ENCODE results near the gene ACACA.
"Not testable (repeated sequence)": the region's sequence is repeated elsewhere in the genome, so short reads cannot be mapped to it uniquely, and the experiment has no call there.

The ACACA gene

DNA sequence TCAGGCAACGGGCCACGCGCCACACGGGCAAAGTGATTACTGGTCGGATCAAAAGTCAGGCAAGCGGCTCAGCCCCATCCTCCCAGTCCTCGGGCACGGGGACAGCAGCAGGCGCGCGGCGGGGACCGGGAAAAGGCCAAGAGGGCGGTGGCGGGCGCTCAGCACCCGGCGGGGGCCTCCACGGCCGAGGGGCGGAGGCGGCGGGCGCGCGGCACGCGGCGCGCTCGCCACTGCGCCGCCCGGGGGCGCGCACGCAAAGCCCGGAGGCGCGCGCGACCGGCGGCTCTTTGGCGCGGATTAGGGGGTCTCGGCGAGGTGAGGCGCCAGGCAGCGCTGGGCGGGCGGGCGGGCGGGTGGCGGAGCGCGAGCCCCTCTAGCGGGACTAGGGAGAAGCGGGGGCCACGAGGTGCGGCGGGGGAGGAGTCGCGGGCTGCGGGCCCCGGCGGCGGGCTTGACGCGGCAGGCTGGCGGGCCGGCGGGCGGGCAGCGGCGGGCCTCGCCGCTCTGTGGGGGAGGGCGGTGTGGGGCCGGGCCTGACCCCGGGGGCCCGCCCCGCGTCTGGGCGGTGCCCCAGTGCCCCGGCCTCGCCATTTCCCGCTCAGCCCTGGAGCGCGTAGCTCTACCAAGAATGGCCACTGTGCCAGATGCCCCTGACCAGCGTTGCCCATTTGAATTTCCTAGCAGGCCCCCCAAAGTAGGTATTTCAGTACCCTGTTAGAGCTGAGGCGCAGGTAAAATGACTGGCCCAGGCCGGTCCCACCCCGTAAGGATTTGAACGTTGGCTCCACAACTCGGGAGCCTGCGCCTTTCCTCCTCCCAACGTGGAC, at the start of gene ACACA, which contains the start of gene TADA2A:
TSS of gene ACACA (minus strand) at position 202 of the 827 bp plus-strand sequence. CDS start 537 bp downstream, outside the sequence.
TSS of gene TADA2A (plus strand) at position 252 of the 827 bp plus-strand sequence. CDS start 4,480 bp downstream, outside the sequence.
- Histone ChIP-seq H3K9me3 (ENCODE audit: control insufficient read depth in 1 of 2, low read length in 2 of 2) (no peaks in the 10 kb centered on the region), H3K9ac (ENCODE audit: low read depth in 1 of 2, low read length in 2 of 2) (peak within 1 kb of the TSS; percentile 82 to 86), H3K36me3 (ENCODE audit: control insufficient read depth in 1 of 2, insufficient read depth in 2 of 2, low read length in 2 of 2) (peaks cover 7 to 12% of the 10 kb centered on the region in 2 donors), H3K4me1 (ENCODE audit: control insufficient read depth in 1 of 2, insufficient read depth in 2 of 2, low read length in 2 of 2) (peaks cover 12 to 14% of the 10 kb centered on the region in 2 donors), H3K27me3 (ENCODE audit: control insufficient read depth in 1 of 2, insufficient read depth in 2 of 2, low read length in 2 of 2) (no peaks in the 10 kb centered on the region), H3K4me3 (ENCODE audit: low read depth in 1 of 2, low read length in 2 of 2) (peak within 1 kb of the TSS; percentile 85 to 92), H3K27ac (ENCODE audit: low read depth, low read length) (peak within 1 kb of the TSS; percentile 92)

- H3K4me1 ChIP-seq (ENCODE audit: control insufficient read depth in 1 of 2, insufficient read depth in 2 of 2, low read length in 2 of 2): peaks cover 6 to 12% of the 10 kb centered on the region in 2 donors
- no peak overlapping the region for H3K27ac ChIP-seq (ENCODE audit: low read depth, low read length)
- no peaks in the 10 kb centered on the region for H3K9me3 ChIP-seq (ENCODE audit: control insufficient read depth in 1 of 2, low read length in 2 of 2)
- peaks cover 0 to 35% of the 10 kb centered on the region in 2 donors for H3K36me3 ChIP-seq (ENCODE audit: control insufficient read depth in 1 of 2, insufficient read depth in 2 of 2, low read length in 2 of 2)
- no peak overlapping the region for H3K4me3 ChIP-seq (ENCODE audit: low read depth in 1 of 2, low read length in 2 of 2)
- H3K9ac ChIP-seq (ENCODE audit: low read depth in 1 of 2, low read length in 2 of 2): no peak overlapping the region
- no peaks in the 10 kb centered on the region for H3K27me3 ChIP-seq (ENCODE audit: control insufficient read depth in 1 of 2, insufficient read depth in 2 of 2, low read length in 2 of 2)
These were observed 43.5 kb upstream of the ACACA start for GRCh38 chr17:37450112-37450511.

DNA sequence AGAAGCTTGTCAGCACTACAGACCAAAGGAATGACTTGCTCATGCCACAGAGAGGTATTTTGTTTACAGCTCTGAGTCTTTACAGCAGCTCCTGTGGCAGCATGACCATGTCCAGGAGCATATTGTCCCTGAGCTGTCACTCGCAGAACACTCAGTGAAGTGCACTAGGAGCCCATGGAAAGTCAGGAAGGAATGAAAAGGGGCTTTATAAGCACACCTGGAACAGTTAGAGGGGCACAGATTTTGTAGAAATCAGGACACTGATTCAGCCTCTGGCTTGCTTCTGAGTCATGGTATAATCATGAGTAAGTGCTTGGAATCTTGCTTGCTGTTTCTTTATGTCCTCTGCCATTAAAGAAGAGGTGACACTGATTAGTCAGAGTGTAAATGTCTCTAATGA, 41.0 kb upstream of the ACACA start:
- Histone ChIP-seq H3K36me3 (ENCODE audit: control insufficient read depth in 1 of 2, insufficient read depth in 2 of 2, low read length in 2 of 2) (peaks cover 4 to 52% of the 10 kb centered on the region in 2 donors), H3K9me3 (ENCODE audit: control insufficient read depth in 1 of 2, low read length in 2 of 2) (no peaks in the 10 kb centered on the region), H3K27me3 (ENCODE audit: control insufficient read depth in 1 of 2, insufficient read depth in 2 of 2, low read length in 2 of 2) (no peaks in the 10 kb centered on the region), H3K4me3 (ENCODE audit: low read depth in 1 of 2, low read length in 2 of 2) (no peak overlapping the region), H3K4me1 (ENCODE audit: control insufficient read depth in 1 of 2, insufficient read depth in 2 of 2, low read length in 2 of 2) (peaks cover 0 to 3% of the 10 kb centered on the region in 2 donors), H3K27ac (ENCODE audit: low read depth, low read length) (no peak overlapping the region), H3K9ac (ENCODE audit: low read depth in 1 of 2, low read length in 2 of 2) (no peak overlapping the region)

- Histone ChIP-seq H3K4me3 (ENCODE audit: low read depth in 1 of 2, low read length in 2 of 2) (no peak overlapping the region), H3K36me3 (ENCODE audit: control insufficient read depth in 1 of 2, insufficient read depth in 2 of 2, low read length in 2 of 2) (peaks cover 11 to 60% of the 10 kb centered on the region in 2 donors), H3K27ac (ENCODE audit: low read depth, low read length) (no peak overlapping the region), H3K9ac (ENCODE audit: low read depth in 1 of 2, low read length in 2 of 2) (no peak overlapping the region), H3K4me1 (ENCODE audit: control insufficient read depth in 1 of 2, insufficient read depth in 2 of 2, low read length in 2 of 2) (no peaks in the 10 kb centered on the region), H3K9me3 (ENCODE audit: control insufficient read depth in 1 of 2, low read length in 2 of 2) (no peaks in the 10 kb centered on the region), H3K27me3 (ENCODE audit: control insufficient read depth in 1 of 2, insufficient read depth in 2 of 2, low read length in 2 of 2) (no peaks in the 10 kb centered on the region)
These were observed 39.4 kb upstream of the ACACA start for GRCh38 chr17:37446027-37446426.

GRCh38 chr17:37441369-37442014, 34.9 kb upstream of the ACACA start:
- H3K9ac ChIP-seq (ENCODE audit: low read depth in 1 of 2, low read length in 2 of 2); H3K27me3 ChIP-seq (ENCODE audit: control insufficient read depth in 1 of 2, insufficient read depth in 2 of 2, low read length in 2 of 2): not testable (repeated sequence)
- peaks cover 28 to 72% of the 10 kb centered on the region in 2 donors for H3K36me3 ChIP-seq (ENCODE audit: control insufficient read depth in 1 of 2, insufficient read depth in 2 of 2, low read length in 2 of 2)

DNA sequence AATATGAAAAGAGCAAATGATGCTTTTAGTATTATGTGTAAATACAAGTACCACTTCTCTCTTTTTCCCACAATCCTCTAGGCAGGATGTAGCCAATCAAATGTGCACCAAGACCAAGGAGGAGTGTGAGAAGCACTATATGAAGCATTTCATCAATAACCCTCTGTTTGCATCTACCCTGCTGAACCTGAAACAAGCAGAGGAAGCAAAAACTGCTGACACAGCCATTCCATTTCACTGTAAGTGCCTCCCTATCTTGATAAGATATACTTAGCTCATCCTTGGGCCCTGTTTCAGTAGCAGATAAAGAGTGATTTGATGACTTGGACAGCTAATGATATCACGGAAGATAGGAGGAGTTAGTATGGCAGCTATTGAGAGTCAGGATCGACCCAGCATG, 33.8 kb upstream of the ACACA start:
- Histone ChIP-seq H3K27me3 (ENCODE audit: control insufficient read depth in 1 of 2, insufficient read depth in 2 of 2, low read length in 2 of 2) (no peaks in the 10 kb centered on the region), H3K9me3 (ENCODE audit: control insufficient read depth in 1 of 2, low read length in 2 of 2) (no peaks in the 10 kb centered on the region), H3K27ac (ENCODE audit: low read depth, low read length) (no peak overlapping the region), H3K36me3 (ENCODE audit: control insufficient read depth in 1 of 2, insufficient read depth in 2 of 2, low read length in 2 of 2) (peaks cover 28 to 72% of the 10 kb centered on the region in 2 donors), H3K9ac (ENCODE audit: low read depth in 1 of 2, low read length in 2 of 2) (no peak overlapping the region), H3K4me3 (ENCODE audit: low read depth in 1 of 2, low read length in 2 of 2) (no peak overlapping the region), H3K4me1 (ENCODE audit: control insufficient read depth in 1 of 2, insufficient read depth in 2 of 2, low read length in 2 of 2) (no peaks in the 10 kb centered on the region)

More at GRCh38 chr17:37441369-37442014, 34.9 kb upstream of the ACACA start:
- H3K9me3 ChIP-seq (ENCODE audit: control insufficient read depth in 1 of 2, low read length in 2 of 2); H3K27ac ChIP-seq (ENCODE audit: low read depth, low read length); H3K4me1 ChIP-seq (ENCODE audit: control insufficient read depth in 1 of 2, insufficient read depth in 2 of 2, low read length in 2 of 2); H3K4me3 ChIP-seq (ENCODE audit: low read depth in 1 of 2, low read length in 2 of 2): not testable (repeated sequence)

DNA sequence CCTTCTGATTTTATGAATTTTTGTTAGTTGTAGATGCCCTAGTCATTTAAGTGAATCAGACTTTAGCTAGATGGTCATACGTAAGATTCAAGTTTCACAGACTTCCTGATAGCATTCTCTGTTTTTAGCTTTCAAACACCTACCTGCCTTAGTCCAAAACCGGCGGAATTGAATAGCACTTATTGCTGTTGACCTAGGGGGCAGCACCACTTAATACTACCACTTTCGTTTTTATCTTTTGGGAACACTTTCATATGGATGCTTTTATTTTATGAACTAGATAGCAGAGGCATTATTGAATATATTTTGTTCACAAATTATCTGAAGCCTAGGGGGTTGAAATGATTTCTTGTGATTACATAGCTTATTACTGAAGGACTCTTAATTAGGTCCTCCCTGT, 31.5 kb upstream of the ACACA start:
- Histone ChIP-seq H3K4me3 (ENCODE audit: low read depth in 1 of 2, low read length in 2 of 2) (no peak overlapping the region), H3K9ac (ENCODE audit: low read depth in 1 of 2, low read length in 2 of 2) (no peak overlapping the region), H3K36me3 (ENCODE audit: control insufficient read depth in 1 of 2, insufficient read depth in 2 of 2, low read length in 2 of 2) (peaks cover 24 to 61% of the 10 kb centered on the region in 2 donors), H3K4me1 (ENCODE audit: control insufficient read depth in 1 of 2, insufficient read depth in 2 of 2, low read length in 2 of 2) (no peaks in the 10 kb centered on the region), H3K27me3 (ENCODE audit: control insufficient read depth in 1 of 2, insufficient read depth in 2 of 2, low read length in 2 of 2) (no peaks in the 10 kb centered on the region), H3K9me3 (ENCODE audit: control insufficient read depth in 1 of 2, low read length in 2 of 2) (no peaks in the 10 kb centered on the region), H3K27ac (ENCODE audit: low read depth, low read length) (no peak overlapping the region)

- no peaks in the 10 kb centered on the region for H3K9me3 ChIP-seq (ENCODE audit: control insufficient read depth in 1 of 2, low read length in 2 of 2)
- H3K36me3 ChIP-seq (ENCODE audit: control insufficient read depth in 1 of 2, insufficient read depth in 2 of 2, low read length in 2 of 2): peaks cover 12 to 42% of the 10 kb centered on the region in 2 donors
- H3K9ac ChIP-seq (ENCODE audit: low read depth in 1 of 2, low read length in 2 of 2): no peak overlapping the region
- no peak overlapping the region for H3K27ac ChIP-seq (ENCODE audit: low read depth, low read length)
- no peak overlapping the region for H3K4me3 ChIP-seq (ENCODE audit: low read depth in 1 of 2, low read length in 2 of 2)
- H3K27me3 ChIP-seq (ENCODE audit: control insufficient read depth in 1 of 2, insufficient read depth in 2 of 2, low read length in 2 of 2): no peaks in the 10 kb centered on the region
- H3K4me1 ChIP-seq (ENCODE audit: control insufficient read depth in 1 of 2, insufficient read depth in 2 of 2, low read length in 2 of 2): no peaks in the 10 kb centered on the region
These were observed 26.0 kb upstream of the ACACA start for GRCh38 chr17:37432671-37433070.

DNA sequence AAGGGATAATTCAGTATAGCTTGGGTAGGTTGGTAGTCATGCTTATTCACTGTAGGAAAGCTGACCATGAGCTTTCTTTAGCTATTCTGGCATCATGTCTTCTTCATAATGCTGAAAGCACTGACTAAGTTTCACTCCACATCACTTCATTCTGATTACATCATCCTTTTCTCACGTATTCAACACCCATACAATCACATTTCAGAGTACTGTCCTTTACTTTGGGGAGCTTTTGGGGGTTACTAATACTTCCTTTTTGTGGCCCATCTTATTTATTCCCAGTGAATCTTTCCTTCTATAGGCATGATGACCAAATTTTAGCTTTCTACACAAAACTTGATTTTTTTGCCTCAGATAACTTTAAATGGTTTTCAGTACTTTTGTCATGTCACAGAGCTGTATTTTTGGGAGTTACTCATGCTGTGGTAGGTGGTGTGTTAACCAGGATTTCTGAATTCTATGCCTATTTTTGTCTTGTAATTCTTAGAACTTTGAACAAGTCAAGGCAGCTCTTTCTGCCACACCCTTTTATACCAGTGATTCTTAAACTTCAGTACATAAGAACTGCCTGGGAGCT, 23.5 kb upstream of the ACACA start:
- no peak overlapping the region for H3K9ac ChIP-seq (ENCODE audit: low read depth in 1 of 2, low read length in 2 of 2)
- no peaks in the 10 kb centered on the region for H3K9me3 ChIP-seq (ENCODE audit: control insufficient read depth in 1 of 2, low read length in 2 of 2)
- H3K4me1 ChIP-seq (ENCODE audit: control insufficient read depth in 1 of 2, insufficient read depth in 2 of 2, low read length in 2 of 2): no peaks in the 10 kb centered on the region
- H3K27me3 ChIP-seq (ENCODE audit: control insufficient read depth in 1 of 2, insufficient read depth in 2 of 2, low read length in 2 of 2): no peaks in the 10 kb centered on the region
- no peak overlapping the region for H3K27ac ChIP-seq (ENCODE audit: low read depth, low read length)
- H3K36me3 ChIP-seq (ENCODE audit: control insufficient read depth in 1 of 2, insufficient read depth in 2 of 2, low read length in 2 of 2): peaks cover 17 to 57% of the 10 kb centered on the region in 2 donors
- H3K4me3 ChIP-seq (ENCODE audit: low read depth in 1 of 2, low read length in 2 of 2): no peak overlapping the region

DNA sequence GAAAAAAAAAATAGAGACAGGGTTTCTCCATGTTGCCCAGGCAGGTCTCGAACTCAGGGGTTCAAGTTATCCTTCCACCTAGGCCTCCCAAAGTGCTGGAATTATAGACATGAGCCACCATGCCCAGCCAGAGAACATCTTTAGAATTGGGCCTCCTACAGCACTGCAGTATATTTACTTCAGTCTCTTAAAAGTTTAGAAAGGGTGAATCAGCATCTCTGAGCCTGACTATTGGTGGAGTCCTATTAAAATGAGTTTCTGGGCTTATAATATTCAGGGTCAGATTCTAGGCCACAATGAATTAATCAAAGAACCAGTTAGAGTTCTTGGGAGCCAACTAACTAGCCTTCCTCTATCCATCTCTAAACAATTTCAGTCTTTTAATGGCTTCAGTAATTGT, 22.8 kb upstream of the ACACA start:
- H3K9ac ChIP-seq (ENCODE audit: low read depth in 1 of 2, low read length in 2 of 2): no peak overlapping the region
- peaks cover 17 to 63% of the 10 kb centered on the region in 2 donors for H3K36me3 ChIP-seq (ENCODE audit: control insufficient read depth in 1 of 2, insufficient read depth in 2 of 2, low read length in 2 of 2)
- H3K9me3 ChIP-seq (ENCODE audit: control insufficient read depth in 1 of 2, low read length in 2 of 2): no peaks in the 10 kb centered on the region
- H3K27ac ChIP-seq (ENCODE audit: low read depth, low read length): no peak overlapping the region
- H3K4me3 ChIP-seq (ENCODE audit: low read depth in 1 of 2, low read length in 2 of 2): no peak overlapping the region
- H3K27me3 ChIP-seq (ENCODE audit: control insufficient read depth in 1 of 2, insufficient read depth in 2 of 2, low read length in 2 of 2): no peaks in the 10 kb centered on the region
- H3K4me1 ChIP-seq (ENCODE audit: control insufficient read depth in 1 of 2, insufficient read depth in 2 of 2, low read length in 2 of 2): no peaks in the 10 kb centered on the region
